ENCODE data around the gene HLX. TPM values are rescaled to one million over a fixed set of nuclear protein-coding genes. Genes with fewer than 3 reads are reported as not detected.
A peak's percentile ranks its signal among the peaks of the same experiment; 100 is the strongest.

Gene HLX, protein sequence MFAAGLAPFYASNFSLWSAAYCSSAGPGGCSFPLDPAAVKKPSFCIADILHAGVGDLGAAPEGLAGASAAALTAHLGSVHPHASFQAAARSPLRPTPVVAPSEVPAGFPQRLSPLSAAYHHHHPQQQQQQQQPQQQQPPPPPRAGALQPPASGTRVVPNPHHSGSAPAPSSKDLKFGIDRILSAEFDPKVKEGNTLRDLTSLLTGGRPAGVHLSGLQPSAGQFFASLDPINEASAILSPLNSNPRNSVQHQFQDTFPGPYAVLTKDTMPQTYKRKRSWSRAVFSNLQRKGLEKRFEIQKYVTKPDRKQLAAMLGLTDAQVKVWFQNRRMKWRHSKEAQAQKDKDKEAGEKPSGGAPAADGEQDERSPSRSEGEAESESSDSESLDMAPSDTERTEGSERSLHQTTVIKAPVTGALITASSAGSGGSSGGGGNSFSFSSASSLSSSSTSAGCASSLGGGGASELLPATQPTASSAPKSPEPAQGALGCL
- total RNA-seq = 7.4 and 9.0 TPM in 2 replicates

- peaks cover 18% of the 10 kb centered on the region for H3K4me1 ChIP-seq (ENCODE audit: insufficient read depth, low read length)
- peak; percentile 100 for DNase-seq (ENCODE audit: insufficient read length, low spot score, missing footprints)
- peak within 1 kb of the TSS; percentile 96 for H3K4me2 ChIP-seq (ENCODE audit: insufficient read depth, low read length)
- H4K20me1 ChIP-seq (ENCODE audit: insufficient read depth, low read length) = no peaks in the 10 kb centered on the region
- peak within 1 kb of the TSS; percentile 67 for H3K27ac ChIP-seq (ENCODE audit: low read depth, low read length)
- H3K9me3 ChIP-seq (ENCODE audit: low read depth, low read length) = no peaks in the 10 kb centered on the region
- peak within 1 kb of the TSS; percentile 96 for H2AFZ ChIP-seq (ENCODE audit: low read length)
- no peaks in the 10 kb centered on the region for H3K27me3 ChIP-seq (ENCODE audit: insufficient read depth, low read length)
- peak within 1 kb of the TSS; percentile 94 for H3K4me3 ChIP-seq (ENCODE audit: insufficient read depth, low read length)
- H3K79me2 ChIP-seq (ENCODE audit: insufficient read depth, low read length) = peaks cover 26% of the 10 kb centered on the region
- TF ChIP-seq, protein P1, sequence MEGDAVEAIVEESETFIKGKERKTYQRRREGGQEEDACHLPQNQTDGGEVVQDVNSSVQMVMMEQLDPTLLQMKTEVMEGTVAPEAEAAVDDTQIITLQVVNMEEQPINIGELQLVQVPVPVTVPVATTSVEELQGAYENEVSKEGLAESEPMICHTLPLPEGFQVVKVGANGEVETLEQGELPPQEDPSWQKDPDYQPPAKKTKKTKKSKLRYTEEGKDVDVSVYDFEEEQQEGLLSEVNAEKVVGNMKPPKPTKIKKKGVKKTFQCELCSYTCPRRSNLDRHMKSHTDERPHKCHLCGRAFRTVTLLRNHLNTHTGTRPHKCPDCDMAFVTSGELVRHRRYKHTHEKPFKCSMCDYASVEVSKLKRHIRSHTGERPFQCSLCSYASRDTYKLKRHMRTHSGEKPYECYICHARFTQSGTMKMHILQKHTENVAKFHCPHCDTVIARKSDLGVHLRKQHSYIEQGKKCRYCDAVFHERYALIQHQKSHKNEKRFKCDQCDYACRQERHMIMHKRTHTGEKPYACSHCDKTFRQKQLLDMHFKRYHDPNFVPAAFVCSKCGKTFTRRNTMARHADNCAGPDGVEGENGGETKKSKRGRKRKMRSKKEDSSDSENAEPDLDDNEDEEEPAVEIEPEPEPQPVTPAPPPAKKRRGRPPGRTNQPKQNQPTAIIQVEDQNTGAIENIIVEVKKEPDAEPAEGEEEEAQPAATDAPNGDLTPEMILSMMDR (IDR thresholded peaks at IDR 0.05; ENCODE audit: extremely low read depth, low read depth, low read length) = no peak
- H3K36me3 ChIP-seq (ENCODE audit: insufficient read depth, low read length) = peaks cover 23% of the 10 kb centered on the region
Observed at GRCh38 chr1:220879076-220879508, at the start of gene HLX. TSS of gene HLX (plus strand) at chr1:220879443. CDS start at chr1:220879858, 415 bp downstream.

GRCh38 chr1:220833436-220833835 is 45.8 kb upstream of the HLX start:
- Histone ChIP-seq H3K36me3 (ENCODE audit: insufficient read depth, low read length) (no peaks in the 10 kb centered on the region), H3K4me2 (ENCODE audit: insufficient read depth, low read length) (no peak overlapping the region), H4K20me1 (ENCODE audit: insufficient read depth, low read length) (no peaks in the 10 kb centered on the region), H3K27ac (ENCODE audit: low read depth, low read length) (no peak overlapping the region), H3K4me3 (ENCODE audit: insufficient read depth, low read length) (no peak overlapping the region), H2AFZ (ENCODE audit: low read length) (no peak overlapping the region), H3K27me3 (ENCODE audit: insufficient read depth, low read length) (peaks cover 4% of the 10 kb centered on the region), H3K4me1 (ENCODE audit: insufficient read depth, low read length) (peaks cover 15% of the 10 kb centered on the region), H3K9me3 (ENCODE audit: low read depth, low read length) (no peaks in the 10 kb centered on the region), H3K79me2 (ENCODE audit: insufficient read depth, low read length) (no peaks in the 10 kb centered on the region)
- TF ChIP-seq, protein P1 (IDR thresholded peaks at IDR 0.05; ENCODE audit: extremely low read depth, low read depth, low read length) = no peak
- no peak for DNase-seq (ENCODE audit: insufficient read length, low spot score, missing footprints)

GRCh38 chr1:220834155-220834870 is 44.9 kb upstream of the HLX start:
- DNase-seq (ENCODE audit: insufficient read length, low spot score, missing footprints) = no peak
- no peak overlapping the region for H3K4me3 ChIP-seq (ENCODE audit: insufficient read depth, low read length)
- H3K4me2 ChIP-seq (ENCODE audit: insufficient read depth, low read length) = no peak overlapping the region
- TF ChIP-seq, protein P1 (IDR thresholded peaks at IDR 0.05; ENCODE audit: extremely low read depth, low read depth, low read length) = no peak
- no peak overlapping the region for H3K27ac ChIP-seq (ENCODE audit: low read depth, low read length)
- no peaks in the 10 kb centered on the region for H3K9me3 ChIP-seq (ENCODE audit: low read depth, low read length)
- no peak overlapping the region for H2AFZ ChIP-seq (ENCODE audit: low read length)
- H3K79me2 ChIP-seq (ENCODE audit: insufficient read depth, low read length) = no peaks in the 10 kb centered on the region
- no peaks in the 10 kb centered on the region for H3K36me3 ChIP-seq (ENCODE audit: insufficient read depth, low read length)
- H3K4me1 ChIP-seq (ENCODE audit: insufficient read depth, low read length) = peaks cover 8% of the 10 kb centered on the region
- H3K27me3 ChIP-seq (ENCODE audit: insufficient read depth, low read length) = no peaks in the 10 kb centered on the region
- no peaks in the 10 kb centered on the region for H4K20me1 ChIP-seq (ENCODE audit: insufficient read depth, low read length)

GRCh38 chr1:220838578-220838977 is 40.7 kb upstream of the HLX start:
- Histone ChIP-seq H3K27me3 (ENCODE audit: insufficient read depth, low read length) (no peaks in the 10 kb centered on the region), H3K4me2 (ENCODE audit: insufficient read depth, low read length) (no peak overlapping the region), H3K27ac (ENCODE audit: low read depth, low read length) (no peak overlapping the region), H2AFZ (ENCODE audit: low read length) (no peak overlapping the region), H3K4me3 (ENCODE audit: insufficient read depth, low read length) (no peak overlapping the region), H3K36me3 (ENCODE audit: insufficient read depth, low read length) (no peaks in the 10 kb centered on the region), H3K9me3 (ENCODE audit: low read depth, low read length) (no peaks in the 10 kb centered on the region), H4K20me1 (ENCODE audit: insufficient read depth, low read length) (no peaks in the 10 kb centered on the region), H3K4me1 (ENCODE audit: insufficient read depth, low read length) (no peaks in the 10 kb centered on the region), H3K79me2 (ENCODE audit: insufficient read depth, low read length) (no peaks in the 10 kb centered on the region)
- TF ChIP-seq, protein P1 (IDR thresholded peaks at IDR 0.05; ENCODE audit: extremely low read depth, low read depth, low read length) = no peak
- no peak for DNase-seq (ENCODE audit: insufficient read length, low spot score, missing footprints)
